ENCODE results near the gene MYO1E. TPM values are rescaled to one million over a fixed set of nuclear protein-coding genes. Genes with fewer than 3 reads are reported as not detected.

The MYO1E gene
- polyA plus RNA-seq, 6 donors from 2014 or later: 32.4 to 80.0 (median 45.3) TPM

DNA sequence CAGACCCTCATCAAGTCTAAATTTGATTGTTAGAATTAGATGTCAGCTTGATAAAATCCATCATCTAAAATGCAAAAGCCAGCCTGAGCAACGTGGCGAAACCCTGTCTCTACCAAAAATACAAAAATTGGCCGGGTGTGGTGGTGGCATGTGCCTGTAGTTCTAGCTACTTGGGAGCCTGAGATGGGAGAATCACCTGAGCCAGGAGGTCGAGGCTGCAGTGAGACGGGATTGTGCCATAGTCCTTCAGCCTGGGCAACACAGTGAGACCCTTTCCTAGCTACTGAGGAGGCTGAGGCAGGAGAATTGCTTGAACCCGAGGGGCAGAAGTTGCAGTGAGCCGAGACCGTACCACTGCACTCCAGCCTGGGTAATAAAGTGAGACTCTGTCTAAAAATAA is 69.5 kb downstream of the MYO1E start:
- Mint-ChIP-seq H3K4me1 (peaks cover 47 to 81% (median 69%) of the 10 kb centered on the region in 3 donors), H3K27me3 (no peaks in the 10 kb centered on the region), H3K4me3 (peak overlapping the region in 1 of 8 donors; percentile 65), H3K36me3 (no peaks in the 10 kb centered on the region), H3K27ac (peak overlapping the region in 3 of 6 donors; percentile 48 to 84 (median 76)), H3K9me3 (no peaks in the 10 kb centered on the region)
- ATAC-seq (ENCODE audit: low read depth in 2 of 2): no peak
- no peak for DNase-seq

DNA sequence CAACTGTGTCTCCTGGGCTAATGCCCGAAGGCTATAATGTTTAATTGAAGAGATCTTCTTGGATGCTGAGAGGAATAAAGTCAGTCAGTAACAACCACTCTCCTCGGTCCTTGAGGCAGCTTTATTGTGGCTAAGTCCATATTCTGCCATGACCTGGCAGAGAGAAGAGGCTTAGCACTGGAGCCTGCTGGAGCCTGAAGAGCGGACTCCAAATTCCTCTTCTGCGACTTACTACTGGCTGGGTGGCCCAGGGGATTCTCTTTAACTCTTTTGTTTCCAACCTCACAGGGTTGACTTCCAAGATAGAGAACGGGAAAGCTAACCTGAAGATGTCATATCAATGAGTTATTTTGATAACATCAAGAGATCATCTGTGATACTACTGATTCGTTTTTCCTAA is 71.1 kb downstream of the MYO1E start:
- no peaks in the 10 kb centered on the region for H3K36me3 Mint-ChIP-seq
- peak overlapping the region; percentile 73 to 100 (median 92) for H3K27ac Mint-ChIP-seq
- H3K27me3 Mint-ChIP-seq: no peaks in the 10 kb centered on the region
- H3K9me3 Mint-ChIP-seq: no peaks in the 10 kb centered on the region
- ATAC-seq (ENCODE audit: low read depth in 2 of 2) (no peak), DNase-seq (no peak)
- peak overlapping the region; percentile 3 to 91 (median 66) for H3K4me3 Mint-ChIP-seq
- H3K4me1 Mint-ChIP-seq: peaks cover 48 to 84% (median 70%) of the 10 kb centered on the region in 3 donors

DNA sequence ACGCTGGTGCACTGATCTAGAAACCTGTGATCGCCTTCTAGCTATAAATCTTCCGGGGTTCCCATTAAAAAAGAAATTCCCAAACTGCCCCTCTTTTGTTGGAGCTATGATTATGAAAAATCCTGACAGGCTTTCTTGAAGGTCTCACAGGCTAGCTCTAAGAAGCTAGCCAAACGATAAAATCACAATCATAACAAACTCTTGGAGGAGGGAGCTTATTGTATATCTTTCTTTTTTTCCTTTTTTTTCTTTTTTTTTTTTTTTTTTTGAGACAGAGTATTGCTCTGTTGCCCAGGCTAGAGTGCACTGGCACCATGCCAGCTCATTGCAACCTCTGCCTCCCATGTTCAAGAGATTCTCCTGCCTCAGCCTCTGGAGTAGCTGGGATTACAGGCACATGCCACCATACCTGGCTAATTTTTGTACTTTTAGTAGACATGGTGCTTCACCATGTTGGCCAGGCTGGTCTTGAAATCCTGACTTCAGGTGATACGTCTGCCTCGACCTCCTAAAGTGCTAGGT is 72.0 kb downstream of the MYO1E start:
- Mint-ChIP-seq H3K9me3 (no peaks in the 10 kb centered on the region), H3K36me3 (no peaks in the 10 kb centered on the region), H3K27ac (peak overlapping the region in 5 of 6 donors; percentile 73 to 100 (median 94)), H3K4me3 (peak overlapping the region; percentile 62 to 91 (median 72)), H3K27me3 (no peaks in the 10 kb centered on the region), H3K4me1 (peaks cover 46 to 86% (median 76%) of the 10 kb centered on the region in 3 donors)
- DNase-seq (no peak), ATAC-seq (ENCODE audit: low read depth in 2 of 2) (peak in 1 of 2 donors; percentile 12)

DNA sequence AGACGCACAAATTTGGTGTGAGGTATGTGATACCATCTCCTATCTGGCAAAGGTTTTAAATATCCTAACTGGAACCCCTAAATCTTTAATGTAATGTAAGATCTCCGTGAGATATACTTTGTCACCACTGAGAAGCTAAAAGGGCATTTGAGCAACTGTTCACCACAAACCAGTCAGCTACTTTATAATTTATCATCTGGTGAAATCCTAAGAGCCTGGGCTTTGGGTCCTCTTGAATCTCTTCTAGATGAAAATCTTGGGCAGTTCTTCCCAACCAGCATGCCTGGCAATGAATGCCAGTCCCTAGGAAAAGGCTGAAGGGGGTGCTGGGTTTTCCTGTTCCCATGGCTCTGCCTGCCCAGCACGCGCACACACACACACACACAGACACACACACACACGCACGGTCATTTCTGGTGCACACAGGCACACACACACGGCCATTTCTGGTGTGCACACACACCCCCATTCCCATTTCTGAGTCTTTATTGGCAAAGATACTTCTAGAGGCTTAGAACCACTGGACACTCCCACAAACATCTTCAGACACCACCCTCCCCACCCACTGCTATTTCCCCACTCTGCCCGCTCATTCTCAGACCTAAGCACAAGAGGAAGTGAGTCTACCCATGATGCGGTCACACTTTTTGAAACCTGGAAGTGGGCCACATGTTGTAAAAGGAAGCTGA is 72.6 kb downstream of the MYO1E start:
- Mint-ChIP-seq H3K27me3 (no peaks in the 10 kb centered on the region), H3K9me3 (no peaks in the 10 kb centered on the region), H3K4me1 (peaks cover 42 to 86% (median 75%) of the 10 kb centered on the region in 3 donors), H3K27ac (peak overlapping the region; percentile 65 to 100 (median 92)), H3K4me3 (peak overlapping the region; percentile 62 to 91 (median 72)), H3K36me3 (no peaks in the 10 kb centered on the region)
- ATAC-seq (ENCODE audit: low read depth in 2 of 2): peak; percentile 89
- DNase-seq: peak; percentile 90

DNA sequence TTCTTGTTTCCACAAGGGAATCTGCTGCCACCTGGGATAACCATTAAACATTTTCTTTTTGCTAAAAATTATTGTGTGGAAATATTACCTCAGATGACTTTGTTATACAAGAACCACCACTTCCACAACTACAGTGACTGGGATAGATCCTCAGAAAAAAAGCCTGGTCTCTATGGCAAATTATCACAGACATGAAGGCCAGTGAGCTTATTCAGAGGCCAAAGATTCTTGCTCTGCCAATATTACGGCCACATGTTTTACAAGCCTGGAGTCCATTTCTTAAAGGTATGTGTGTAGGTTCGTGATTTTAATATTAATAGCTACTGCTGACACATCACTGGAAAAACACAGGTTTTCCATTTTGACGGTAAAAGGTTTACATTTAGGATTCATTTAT is 73.8 kb downstream of the MYO1E start:
- Mint-ChIP-seq H3K36me3 (no peaks in the 10 kb centered on the region), H3K9me3 (no peaks in the 10 kb centered on the region), H3K4me1 (peaks cover 50 to 91% (median 78%) of the 10 kb centered on the region in 3 donors), H3K4me3 (peak overlapping the region in 3 of 8 donors; percentile 1 to 51 (median 49)), H3K27ac (peak overlapping the region in 5 of 6 donors; percentile 45 to 97 (median 91)), H3K27me3 (no peaks in the 10 kb centered on the region)
- DNase-seq: no peak
- ATAC-seq (ENCODE audit: low read depth in 2 of 2): no peak

DNA sequence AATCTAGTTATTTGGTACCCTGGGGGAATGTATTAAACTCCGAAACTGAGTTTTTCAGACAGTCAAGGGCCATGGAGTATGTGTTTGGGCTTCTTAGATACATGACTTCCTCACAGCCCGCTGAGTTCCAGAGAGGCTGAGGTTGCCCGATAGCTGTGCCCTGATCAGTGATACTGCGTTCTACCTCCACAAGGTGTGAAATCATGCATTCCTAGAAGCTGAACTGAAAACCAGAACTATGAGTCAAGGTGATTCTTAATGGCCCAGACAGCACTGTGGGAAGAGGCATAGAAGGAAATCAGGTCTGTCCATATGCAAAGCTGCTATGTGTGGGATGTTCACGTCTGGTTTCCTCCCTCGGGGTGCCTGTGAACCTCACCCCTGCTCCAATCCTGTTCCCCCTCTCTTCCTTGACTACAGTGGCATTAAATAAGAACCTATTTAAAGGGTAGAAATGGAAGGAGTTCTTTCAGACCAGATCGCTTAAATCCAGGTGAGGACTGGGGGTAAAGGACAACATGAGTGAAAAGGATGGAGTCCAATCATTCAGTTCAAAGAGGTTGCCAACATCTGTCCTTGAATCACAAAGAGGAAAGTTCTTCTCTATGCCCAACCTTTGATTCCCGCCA is 74.3 kb downstream of the MYO1E start:
- Mint-ChIP-seq H3K4me3 (peak overlapping the region; percentile 3 to 73 (median 56)), H3K4me1 (peaks cover 50 to 90% (median 74%) of the 10 kb centered on the region in 3 donors)

DNA sequence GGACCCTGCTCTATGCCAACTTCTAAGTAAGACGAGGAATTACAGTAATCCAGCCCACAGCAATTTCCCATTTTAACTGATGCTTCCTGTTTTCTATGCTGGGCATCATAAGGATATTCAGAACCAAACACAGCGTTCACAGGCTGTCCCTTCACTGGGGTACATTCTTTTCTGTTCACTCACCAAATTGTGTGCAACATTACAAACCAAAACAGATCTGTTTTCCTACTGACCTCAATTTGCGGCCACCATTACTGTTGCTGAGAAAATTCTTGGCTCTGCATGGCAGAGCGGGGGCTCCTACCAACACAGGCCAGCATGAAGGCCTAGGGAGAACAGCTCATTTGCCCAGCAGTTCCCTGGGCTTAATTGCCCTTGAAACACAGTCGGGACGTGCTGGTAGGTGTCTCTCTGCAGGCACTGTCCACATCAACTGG is 76.5 kb downstream of the MYO1E start:
- Mint-ChIP-seq H3K27me3 (no peaks in the 10 kb centered on the region), H3K4me1 (peaks cover 53 to 86% (median 76%) of the 10 kb centered on the region in 3 donors), H3K9me3 (no peaks in the 10 kb centered on the region), H3K36me3 (no peaks in the 10 kb centered on the region), H3K4me3 (no peak overlapping the region), H3K27ac (peak overlapping the region in 1 of 6 donors; percentile 16)
- no peak for ATAC-seq (ENCODE audit: low read depth in 2 of 2)
- no peak for DNase-seq

More for the DNA sequence above, 74.3 kb downstream of the MYO1E start:
- Mint-ChIP-seq H3K36me3 (no peaks in the 10 kb centered on the region), H3K27me3 (no peaks in the 10 kb centered on the region), H3K27ac (peak overlapping the region; percentile 89 to 98 (median 92)), H3K9me3 (no peaks in the 10 kb centered on the region)
- DNase-seq (peak; percentile 74), ATAC-seq (ENCODE audit: low read depth in 2 of 2) (peak; percentile 66 to 69)

DNA sequence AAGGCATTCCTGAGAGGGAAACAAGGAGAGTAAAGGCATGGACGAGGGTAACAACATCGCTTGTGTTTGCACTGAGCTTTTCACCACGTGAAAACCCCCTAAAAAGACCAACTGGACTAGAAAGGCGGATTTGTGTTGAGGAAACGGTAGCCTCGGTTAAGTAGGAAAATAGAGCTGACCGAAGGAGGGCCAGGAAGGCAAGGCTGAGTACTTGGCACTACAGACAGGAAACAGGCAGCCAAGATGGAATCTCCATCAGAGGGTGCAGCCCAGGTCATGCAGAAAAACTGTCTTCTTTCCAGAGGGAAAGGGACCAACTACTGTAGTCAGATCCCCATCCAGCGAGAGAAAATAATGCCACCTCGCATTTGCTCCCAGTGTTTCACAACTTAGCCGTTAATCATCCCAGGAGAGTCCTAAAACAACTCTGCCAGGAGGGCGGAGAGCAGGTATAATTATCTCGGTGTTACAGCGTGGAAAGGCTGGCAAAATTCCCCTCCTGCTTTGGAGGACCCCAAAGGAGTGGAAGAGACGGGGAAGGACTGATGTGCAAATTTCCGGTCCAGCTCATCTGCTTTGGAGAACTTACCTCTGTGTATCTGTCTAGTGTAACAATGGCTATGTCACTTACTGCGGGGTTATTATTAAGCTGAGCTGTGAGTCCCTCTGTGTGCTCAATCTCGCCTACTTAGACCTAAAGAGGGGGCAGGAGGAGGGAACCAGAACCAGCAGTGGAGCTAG is 77.2 kb downstream of the MYO1E start:
- H3K36me3 Mint-ChIP-seq: no peaks in the 10 kb centered on the region
- no peaks in the 10 kb centered on the region for H3K9me3 Mint-ChIP-seq
- DNase-seq (no peak), ATAC-seq (ENCODE audit: low read depth in 2 of 2) (no peak)
- H3K4me3 Mint-ChIP-seq: peak overlapping the region in 2 of 8 donors; percentile 56 to 72
- H3K4me1 Mint-ChIP-seq: peaks cover 50 to 86% (median 78%) of the 10 kb centered on the region in 3 donors
- H3K27me3 Mint-ChIP-seq: no peaks in the 10 kb centered on the region
- peak overlapping the region in 5 of 6 donors; percentile 16 to 92 (median 52) for H3K27ac Mint-ChIP-seq

DNA sequence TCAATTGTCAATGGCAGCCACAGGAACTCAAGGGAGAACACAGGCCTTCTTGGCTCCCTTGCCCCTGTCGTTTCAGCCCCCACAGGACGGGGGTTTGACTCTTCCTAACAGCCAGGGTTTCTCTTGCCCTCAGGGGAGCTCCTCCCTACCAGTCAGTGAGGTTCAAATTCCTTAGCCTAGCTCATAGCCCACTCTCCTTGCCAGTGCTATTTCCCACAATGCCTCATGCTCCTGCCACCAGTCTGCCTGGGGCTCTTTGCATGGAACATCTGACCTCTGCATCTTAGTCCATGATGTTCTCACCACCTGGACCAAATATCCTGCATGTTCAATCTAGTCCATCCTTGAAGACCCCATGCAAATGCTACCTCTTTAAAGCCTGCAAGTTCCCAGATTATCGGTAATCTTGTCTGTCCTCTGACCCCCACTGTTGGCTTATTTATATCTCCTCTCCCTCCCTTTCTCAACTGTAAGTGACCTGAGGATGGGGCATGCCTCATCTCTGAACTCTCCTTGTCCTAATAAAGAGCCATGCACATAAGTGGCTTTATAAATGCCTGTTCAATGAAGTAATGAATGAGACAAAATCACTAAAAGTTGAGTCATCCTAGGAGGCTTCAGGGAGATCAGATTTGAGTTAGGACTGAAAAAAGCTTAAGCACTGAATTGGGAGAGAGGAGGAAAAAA is 78.0 kb downstream of the MYO1E start:
- DNase-seq: no peak
- ATAC-seq (ENCODE audit: low read depth in 2 of 2): no peak
- Mint-ChIP-seq H3K27me3 (no peaks in the 10 kb centered on the region), H3K4me1 (peaks cover 42 to 86% (median 77%) of the 10 kb centered on the region in 3 donors), H3K9me3 (no peaks in the 10 kb centered on the region), H3K4me3 (peak overlapping the region in 2 of 8 donors; percentile 56 to 72), H3K27ac (peak overlapping the region in 3 of 6 donors; percentile 52 to 92 (median 53)), H3K36me3 (no peaks in the 10 kb centered on the region)

DNA sequence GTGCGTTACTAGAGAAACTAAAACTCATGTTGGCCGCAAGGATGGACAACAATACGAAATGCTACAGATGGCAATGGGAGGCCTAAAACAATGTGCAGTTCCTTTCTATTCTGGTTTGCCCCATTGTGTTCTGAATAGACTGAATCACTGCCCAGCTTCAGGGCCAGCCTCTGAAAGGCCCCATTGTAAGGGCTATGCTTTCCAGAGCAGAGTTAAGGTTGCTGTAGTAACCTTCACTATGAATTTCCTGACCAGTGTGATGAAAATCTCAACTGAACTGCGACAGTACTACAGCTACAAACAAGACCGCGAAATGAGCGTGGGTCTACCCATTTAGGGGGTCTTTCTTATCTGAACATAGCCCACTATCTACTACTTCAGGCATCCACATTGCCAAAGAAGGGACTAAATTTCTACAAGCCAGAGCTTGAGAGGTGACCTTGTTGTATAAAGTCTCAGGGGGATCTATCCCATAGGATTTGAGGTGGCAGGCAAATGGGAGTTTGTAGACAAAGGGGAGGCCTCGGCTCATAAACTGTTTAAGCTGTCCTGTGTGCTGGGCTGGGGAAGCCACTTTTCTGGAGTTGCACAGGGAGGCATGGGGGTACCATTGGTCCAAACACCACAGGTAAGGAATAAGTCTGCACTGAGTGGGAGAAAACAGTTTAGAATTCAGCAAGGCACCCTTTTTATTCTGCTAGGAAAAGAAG is 80.1 kb downstream of the MYO1E start:
- DNase-seq (no peak), ATAC-seq (ENCODE audit: low read depth in 2 of 2) (no peak)
- no peaks in the 10 kb centered on the region for H3K27me3 Mint-ChIP-seq
- peak overlapping the region in 1 of 8 donors; percentile 66 for H3K4me3 Mint-ChIP-seq
- H3K27ac Mint-ChIP-seq: peak overlapping the region in 2 of 6 donors; percentile 16 to 39
- H3K9me3 Mint-ChIP-seq: no peaks in the 10 kb centered on the region
- H3K4me1 Mint-ChIP-seq: peaks cover 28 to 82% (median 73%) of the 10 kb centered on the region in 3 donors
- H3K36me3 Mint-ChIP-seq: no peaks in the 10 kb centered on the region

DNA sequence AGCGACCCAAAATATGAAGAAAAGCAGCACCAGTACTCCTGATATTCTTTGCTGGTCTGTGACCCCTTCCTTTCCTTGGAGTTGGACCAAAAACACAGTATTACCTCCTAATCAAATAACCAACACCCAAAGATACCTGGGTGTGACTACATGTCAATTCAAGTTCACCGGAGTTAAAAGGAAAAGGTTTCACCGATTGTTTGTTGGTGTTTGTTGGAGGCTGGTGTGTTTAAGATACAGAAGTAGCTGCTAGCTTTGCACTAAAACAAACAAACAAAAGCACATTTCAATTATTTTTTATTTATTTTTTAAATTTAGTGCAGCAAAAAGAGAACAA is 81.5 kb downstream of the MYO1E start:
- ATAC-seq (ENCODE audit: low read depth in 2 of 2): no peak
- Mint-ChIP-seq H3K4me1 (peaks cover 38 to 88% (median 80%) of the 10 kb centered on the region in 3 donors), H3K36me3 (no peaks in the 10 kb centered on the region), H3K27ac (peak overlapping the region in 1 of 6 donors; percentile 44), H3K9me3 (no peaks in the 10 kb centered on the region), H3K27me3 (no peaks in the 10 kb centered on the region), H3K4me3 (peak overlapping the region in 1 of 8 donors; percentile 43)
- DNase-seq: no peak

Data from naive B cell (primary cell).